GM21825 (cell line): Measurements from ENCODE around the gene TMEM120B.
"Not testable (repeated sequence)": the region's sequence is repeated elsewhere in the genome, so short reads cannot be mapped to it uniquely, and the experiment has no call there.

Experiments used
- ATAC-seq: cut with Tn5 transposase; IDR thresholded peaks from one replicate; pipeline ENCODE4 v1.9.1; 2021; ENCODE audit warnings: mild to moderate bottlenecking, moderate library complexity; ENCODE audit not compliant: unreplicated experiment

Gene TMEM120B

DNA sequence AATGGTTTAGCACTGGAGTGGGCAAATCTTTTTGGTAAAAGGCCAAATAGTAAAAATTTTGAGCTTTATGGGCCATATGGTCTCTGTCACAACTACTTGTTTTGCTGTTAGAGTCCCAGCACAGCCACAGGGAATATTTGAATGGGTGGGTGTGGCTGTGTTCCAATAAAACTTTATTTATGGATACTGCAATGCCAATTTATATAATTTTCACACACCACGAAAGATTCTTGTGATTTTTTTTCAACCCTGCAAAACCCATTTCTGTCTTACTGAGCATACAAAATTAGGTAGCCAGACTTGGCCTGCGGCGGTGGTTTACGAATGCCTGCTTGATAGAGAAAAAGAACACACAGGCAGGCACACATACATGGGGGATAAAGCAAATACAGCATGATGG, 28.3 kb downstream of the TMEM120B start:
- no peak for ATAC-seq

DNA sequence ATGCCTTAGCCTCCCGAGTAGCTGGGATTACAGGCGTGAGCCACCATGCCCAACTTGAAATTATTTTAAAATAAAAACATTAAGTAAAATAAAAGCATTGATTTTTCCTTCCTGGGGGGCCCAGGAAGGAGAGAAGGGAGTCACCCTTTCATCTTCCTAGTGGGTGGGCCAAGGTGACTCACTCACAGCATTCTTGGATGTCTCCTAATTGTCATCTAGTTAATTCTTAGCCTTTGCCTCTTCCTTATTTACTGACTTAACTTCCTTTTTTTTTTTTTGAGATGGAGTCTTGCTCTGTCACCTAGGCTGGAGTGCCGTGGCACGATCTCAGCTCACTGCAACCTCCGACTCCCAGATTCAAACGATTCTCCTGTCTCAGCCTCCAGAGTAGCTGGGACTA, 29.2 kb downstream of the TMEM120B start:
- ATAC-seq = no peak

DNA sequence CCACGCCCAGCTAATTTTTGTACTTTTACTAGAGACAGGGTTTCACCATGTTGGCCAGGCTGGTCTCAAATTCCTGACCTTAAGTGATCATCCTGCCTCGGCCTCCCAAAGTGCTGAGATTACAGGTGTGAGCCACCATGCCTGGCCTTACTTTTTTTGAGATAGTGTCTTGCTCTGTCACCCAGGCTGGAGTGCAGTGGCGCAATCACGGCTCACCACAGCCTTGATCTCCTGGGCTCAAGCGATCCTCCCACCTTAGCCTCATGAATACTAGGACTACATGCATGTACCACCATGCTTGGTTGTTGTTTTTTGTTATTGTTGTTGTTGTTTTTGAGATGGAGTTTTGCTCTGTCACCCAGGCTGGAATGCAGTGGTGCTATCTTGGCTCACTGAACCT, 33.0 kb downstream of the TMEM120B start:
- ATAC-seq = not testable (repeated sequence)

DNA sequence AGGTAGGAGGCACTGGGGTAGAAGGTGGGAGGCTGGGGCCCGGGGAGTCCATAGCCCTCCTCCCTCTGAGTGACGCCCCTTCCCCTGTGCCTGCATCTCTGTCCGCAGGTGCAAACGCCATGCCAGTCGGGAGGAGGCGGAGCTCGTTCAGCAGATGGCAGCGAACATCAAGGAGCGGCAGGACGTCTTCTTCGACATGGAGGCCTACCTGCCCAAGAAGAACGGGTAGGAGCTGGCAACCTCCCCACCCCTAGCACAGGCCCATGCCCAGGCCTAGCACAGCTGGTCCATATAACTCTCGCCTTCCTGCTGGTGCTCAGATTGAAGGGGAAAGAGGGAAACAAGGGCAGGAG, 35.6 kb downstream of the TMEM120B start:
- ATAC-seq = peak; percentile 9

DNA sequence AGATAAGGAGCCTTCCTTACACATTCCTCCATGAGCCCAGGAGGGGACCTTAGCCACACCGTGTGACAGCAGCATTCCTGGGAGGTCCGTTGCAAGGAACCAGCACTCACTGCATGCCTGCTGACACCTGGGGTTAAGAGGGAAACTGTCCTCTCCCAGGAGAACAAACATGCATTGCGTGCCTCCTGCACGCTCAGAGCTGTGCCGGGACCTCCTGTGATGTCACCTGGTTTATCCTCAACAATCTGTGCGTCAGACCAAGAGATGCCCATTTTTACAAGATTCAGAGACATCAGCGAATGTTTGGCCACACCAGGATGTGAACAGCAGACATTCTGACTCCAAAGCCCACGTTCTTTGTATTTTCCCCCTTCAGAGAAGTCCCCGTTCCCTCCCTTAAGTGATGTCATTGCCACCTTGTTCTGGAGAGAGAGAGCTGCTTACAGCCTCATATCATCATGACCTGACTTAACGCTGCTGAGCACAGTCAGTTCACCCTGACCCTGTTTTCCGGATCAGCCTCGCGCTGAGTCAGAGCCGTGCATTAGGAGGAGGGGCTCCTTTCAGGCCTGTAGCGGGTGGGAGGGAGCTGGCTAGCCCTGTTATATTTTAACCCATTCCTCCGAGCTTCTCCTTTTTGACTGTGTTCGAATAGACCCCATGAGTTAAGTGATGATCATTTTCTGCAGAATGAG, 36.2 kb downstream of the TMEM120B start:
- ATAC-seq = peak; percentile 66

DNA sequence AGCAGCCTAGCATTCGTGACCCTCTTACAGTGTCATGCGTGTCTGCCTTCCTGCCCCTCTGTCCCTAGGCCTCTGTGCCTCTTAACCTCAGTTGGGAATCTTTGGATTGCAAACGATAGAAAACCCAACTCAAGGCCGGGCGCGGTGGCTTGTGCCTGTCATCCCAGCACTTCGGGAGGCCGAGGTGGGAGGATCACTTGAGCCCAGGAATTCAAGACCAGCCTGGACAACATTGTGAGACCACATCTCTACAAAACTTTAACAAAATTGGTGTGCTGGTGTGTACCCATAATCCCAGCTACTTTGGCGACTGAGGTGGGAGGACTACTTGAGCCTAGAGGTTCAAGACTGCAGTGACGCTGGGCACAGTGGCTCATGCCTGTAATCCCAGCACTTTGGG, 36.7 kb downstream of the TMEM120B start:
- ATAC-seq = no peak

DNA sequence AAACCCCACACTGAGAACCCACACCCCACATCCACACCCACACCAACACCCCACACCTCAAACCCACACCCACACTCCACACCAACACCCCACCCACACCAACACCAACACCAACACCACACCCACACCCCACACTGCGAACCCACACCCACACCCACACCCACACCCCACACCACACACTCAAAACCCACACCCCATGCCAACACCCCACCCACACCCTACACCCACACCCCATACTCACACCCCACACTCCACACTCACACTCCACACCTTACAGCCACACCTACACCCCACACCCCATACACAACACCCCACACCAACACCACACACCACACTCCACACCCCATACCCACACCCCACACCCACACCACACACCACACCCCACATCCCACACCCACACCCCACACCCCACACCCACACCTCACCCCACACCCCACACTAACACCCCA, 38.0 kb downstream of the TMEM120B start:
- no peak for ATAC-seq

DNA sequence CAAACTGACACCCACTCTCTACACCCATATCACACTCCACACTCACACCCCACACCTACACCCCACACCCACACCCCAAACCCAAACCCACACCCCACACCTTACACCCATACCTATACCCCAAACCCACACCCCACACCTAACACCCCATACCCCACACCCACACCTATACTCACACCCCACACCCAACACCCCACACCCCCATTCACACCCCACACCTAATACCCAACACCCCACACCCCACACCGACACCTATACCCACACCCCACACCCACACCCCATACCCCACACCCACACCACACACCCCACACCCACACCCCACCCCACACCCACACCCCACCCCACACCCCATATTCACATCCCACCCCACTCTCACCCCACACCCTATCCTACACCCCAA, 38.5 kb downstream of the TMEM120B start:
- ATAC-seq = no peak

DNA sequence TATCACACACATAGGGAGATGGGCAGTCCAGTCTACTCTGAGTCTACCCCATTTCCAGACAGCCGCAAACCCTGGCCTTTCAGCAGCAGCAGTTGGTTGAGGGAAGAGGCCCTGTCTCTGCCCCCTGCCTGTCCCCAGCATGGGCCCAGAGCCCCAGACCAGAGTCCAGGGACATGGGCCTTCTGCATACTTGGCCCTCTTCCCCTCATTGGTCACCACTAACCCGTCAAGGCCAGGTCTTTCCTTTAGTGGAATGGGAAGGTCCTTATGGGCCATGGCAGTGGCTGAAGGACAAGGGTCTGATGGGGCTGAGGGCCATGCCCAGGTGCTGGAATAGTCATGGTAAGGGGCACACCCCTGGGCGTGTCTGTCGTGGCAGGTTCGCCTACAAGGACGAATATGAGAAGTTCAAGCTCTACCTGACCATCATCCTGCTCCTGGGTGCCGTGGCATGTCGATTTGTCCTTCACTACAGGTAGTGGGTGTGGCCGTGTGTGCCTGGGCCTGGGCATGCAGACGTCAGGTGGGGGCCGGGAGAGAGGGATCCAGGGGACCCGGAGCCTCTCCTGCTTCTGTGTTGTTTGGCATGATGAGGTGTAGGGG, 39.3 kb downstream of the TMEM120B start:
- no peak for ATAC-seq

DNA sequence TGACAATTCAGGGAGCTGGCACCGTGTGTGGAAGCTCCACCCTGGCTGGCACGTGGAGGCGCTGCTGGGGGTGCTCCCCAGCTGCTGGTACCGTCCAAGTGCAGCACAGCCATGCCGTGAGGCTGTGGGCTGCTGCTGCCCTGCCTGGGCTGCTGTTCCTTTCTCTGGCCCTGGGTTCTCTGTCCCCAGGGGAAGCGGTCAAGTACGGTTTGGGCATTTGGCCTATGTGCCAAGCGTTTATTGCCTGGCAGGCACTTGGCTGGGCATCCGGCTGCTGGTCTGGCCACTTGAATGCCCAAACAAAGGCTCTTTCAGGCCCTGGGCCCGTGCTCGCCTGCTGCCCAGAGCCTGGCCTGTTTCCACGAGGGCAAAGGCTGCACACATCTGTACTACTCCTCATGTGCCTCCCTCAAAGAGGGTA, 41.3 kb downstream of the TMEM120B start:
- ATAC-seq = no peak

DNA sequence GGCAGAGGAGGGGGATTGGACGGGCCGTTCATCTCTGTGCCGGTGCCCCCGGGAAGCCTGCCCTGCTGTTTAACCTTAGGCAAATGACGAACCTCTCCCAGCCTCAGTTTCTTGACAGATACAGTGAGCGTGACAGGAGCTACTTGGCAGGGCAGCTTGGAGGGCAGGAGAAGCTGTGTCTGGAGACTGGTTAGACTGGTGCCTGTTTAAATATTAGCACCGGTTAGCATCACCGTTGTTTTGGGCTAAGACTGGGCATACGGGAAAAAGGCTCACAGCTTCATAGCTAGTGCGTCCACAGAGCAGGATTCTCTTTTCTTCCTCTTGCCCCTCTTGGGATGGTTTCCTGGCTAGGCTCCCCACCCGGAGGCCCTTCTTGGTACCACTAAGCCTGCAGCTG, 42.3 kb downstream of the TMEM120B start:
- no peak for ATAC-seq

DNA sequence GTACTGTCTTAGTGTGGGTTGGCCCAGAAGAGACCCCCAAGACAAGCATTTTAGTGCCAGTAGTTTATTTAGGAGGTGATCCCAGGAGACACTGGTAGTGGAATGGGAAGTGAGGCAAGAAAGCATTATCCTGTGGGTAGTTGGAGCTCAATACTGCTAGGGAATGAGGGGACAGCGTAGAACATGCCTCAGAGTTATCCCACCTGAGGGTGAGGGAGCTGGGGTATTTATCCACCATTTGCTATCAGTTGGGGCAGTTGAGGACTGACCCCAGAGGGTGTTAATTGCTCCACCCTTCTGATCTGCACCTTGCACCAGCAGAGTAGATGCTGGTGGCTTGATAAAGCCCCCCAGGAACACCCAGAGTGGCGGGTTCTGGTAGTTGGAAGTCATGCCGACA, 43.0 kb downstream of the TMEM120B start:
- ATAC-seq = no peak

DNA sequence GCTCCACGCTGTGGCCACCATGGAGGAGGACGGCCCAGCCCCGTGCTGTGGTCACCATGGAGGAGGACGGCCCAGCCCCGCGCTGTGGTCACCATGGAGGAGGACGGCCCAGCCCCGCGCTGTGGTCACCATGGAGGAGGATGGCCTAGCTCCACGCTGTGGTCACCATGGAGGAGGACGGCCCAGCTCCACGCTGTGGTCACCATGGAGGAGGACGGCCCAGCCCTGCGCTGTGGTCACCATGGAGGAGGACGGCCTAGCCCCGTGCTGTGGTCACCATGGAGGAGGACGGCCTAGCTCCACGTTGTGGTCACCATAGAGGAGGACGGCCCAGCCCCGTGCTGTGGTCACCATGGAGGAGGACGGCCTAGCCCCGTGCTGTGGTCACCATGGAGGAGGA, 46.0 kb downstream of the TMEM120B start:
- not testable (repeated sequence) for ATAC-seq

DNA sequence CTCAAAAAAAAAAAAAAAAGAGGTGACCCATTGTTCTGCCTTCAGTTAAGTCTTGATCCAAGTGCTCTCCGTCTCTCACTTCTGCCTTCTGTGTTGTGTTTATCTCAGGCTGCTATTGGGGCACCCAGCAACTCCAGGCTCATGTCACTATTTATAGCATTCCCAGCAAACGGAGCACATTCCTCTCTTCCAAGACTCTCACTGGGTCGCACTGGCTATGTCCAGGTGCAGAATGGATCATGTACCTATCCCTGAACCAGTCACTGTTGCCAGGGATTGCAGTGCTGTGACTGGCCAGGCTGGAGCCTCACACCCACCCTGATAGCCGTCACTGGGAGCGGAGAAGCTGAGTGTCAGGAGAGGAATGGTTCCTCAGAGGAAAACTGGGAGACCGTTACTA, 49.7 kb downstream of the TMEM120B start:
- no peak for ATAC-seq

DNA sequence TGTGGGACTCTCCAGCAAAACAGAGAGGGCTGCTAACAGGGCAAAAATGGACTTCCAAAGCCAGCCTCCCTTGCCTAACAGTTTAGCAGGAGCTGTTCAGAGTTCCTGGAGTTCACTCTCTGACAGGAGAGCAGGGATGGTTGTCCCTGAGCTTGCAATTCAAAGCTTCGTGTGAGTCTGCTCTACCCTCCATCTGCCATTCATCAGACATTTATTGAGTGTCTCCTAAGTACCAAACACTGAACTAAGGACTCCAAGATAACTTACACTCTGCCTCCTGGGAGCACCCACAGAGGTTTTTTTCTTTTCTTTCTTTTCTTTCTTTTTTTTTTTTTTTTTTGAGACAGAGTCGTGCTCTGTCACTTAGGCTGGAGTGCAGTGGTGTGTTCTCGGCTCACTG, 52.3 kb downstream of the TMEM120B start:
- ATAC-seq = no peak

DNA sequence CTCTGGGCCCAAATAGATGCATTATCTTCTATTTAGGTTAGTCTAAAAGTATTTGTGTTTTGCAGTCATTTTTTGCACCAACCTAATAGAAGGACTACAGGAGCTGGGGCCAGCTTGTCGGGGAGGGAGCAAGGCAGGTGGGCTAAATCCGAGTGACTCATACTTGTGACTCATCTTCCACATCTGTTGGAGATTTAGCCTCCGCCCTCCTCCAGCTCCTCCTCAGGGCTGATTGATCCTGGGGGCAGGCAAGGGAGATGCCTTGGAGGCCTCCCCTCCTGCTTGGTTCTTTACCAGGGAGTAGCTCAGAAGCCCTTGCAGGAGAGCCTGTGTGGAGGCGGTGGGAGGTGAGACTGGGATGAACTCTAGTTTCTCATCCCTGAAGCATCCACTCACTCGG, 53.0 kb downstream of the TMEM120B start:
- ATAC-seq = no peak

DNA sequence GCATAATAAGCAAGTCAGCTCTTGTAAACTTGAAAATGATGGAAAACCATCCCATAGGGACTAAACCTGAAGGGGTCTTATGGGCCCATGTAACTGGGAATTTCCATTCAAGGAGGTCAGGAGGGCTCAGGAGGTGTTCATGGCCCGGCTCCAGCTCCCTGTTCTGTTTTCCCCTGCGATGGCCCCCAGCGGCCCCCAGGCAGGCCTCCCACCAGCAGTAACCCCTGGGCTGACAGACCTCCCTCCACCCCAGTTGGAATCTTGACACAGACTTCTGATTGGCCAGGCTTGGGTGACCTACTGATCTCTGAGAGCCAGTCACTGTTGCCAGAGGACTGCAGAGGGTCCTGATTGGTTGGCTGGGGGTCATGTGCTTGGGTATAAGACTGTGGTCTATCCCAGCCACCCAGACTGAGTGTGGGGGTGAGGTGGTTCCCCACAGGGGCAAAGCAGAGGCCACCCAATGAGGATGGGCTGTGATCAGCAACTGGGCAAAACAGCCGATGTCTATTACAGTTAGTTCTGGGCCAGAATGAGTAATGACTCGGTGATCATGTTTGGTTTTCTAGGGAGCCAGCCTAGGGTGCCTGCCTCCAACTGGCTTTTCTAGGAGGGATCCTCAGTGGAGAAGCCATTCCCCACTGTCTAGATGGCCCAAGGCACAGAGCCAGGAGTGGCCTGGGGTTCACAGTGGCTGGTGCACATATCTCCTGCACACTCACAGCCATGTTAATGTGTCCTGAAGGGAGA, 53.9 kb downstream of the TMEM120B start:
- ATAC-seq = no peak

DNA sequence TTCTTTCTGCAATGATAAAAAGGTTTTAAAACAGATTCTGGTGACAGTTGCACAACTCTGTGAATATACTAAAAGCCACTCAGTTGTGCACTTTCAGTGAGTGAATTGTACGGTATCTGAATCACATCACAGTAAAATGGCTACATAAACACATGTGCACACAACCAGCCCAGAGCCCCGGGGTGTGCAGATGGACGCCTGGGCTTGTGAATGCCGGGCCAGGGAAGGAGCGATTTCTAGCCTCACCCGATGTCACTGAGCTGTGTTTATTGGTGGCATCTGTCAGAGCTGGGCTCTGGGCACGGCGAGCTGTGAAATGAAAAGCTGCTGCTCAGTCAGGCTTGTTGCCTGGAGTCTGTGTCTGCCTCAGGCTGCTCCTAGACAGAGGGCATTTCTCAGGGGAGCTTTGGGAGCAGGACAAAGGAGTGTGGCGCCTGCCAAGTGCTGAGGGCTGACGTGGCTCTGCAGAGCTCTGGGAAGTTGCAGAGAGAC, 55.0 kb downstream of the TMEM120B start:
- ATAC-seq = no peak

DNA sequence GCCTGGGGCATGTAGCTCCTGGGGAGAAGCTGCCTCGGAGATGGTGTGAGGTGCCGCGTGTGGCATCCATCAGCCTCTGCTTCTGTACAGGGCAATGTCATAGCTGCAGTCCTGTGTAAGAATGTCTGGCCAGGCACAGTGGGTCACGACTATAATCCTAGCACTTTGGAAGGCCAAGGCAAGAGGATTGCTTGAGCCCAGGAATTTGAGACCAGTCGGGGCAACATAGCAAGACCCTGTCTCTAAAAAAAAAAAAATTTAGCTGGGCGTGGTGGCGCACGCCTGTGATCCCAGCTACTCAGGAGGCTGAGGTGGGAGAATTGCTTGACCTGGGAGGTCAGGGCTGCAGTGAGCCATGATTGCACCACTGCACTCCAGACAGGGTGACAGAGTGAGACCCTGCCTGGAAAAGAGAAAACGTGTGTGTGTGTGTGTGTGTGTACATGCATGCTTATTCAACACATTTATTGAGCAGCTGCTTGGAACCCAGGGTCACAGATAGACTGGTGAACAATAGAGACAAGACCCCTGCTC, 56.8 kb downstream of the TMEM120B start:
- no peak for ATAC-seq

DNA sequence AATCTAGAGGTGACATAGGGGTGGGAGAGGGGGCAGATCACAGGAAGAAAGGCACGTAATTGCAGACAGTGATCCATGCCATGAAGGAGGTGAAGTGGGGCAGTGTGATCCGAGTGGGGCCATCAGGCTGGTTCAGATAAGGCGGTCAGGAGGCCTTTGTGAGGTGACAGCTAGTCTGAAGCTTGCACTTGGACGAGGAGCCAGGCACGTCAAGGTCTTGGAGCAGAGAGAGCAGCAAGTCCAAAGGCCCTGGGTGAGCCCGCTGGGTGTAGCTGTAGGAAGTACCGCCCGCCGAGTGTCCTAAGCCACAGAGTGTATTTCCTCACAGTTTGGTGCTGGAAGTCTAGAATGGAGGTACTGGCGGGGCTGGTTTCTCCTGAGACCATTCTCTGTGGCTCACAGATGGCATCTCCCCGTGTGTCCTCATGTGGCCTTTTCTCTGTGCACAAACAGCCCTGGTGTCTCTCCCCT, 57.3 kb downstream of the TMEM120B start:
- no peak for ATAC-seq

DNA sequence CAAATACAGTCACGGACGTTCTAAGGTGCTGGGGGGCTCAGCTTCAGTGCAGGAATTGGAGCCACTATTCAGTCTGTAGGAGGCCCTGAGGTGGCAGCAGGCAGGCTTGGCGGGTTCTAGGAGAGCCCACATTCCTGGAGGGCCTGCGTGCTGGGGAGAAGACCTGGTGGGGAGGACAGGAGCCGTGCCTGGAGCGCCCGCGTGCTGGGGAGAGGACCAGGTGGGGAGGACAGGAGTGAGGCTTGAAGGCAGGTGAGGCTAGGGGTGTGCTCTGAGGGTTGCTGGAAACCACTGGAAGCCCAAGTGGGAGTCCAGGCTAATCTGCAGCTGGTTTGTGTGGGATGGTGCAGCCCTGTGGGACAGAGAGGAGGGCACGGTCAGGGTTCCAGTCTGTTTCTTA, 57.8 kb downstream of the TMEM120B start:
- no peak for ATAC-seq
